ENCODE data around the gene PPM1E.

- TF ChIP-seq EZH2 (IDR thresholded peaks at IDR 0.05; ENCODE audit: insufficient read depth, poor library complexity, severe bottlenecking) (no peak), EZH2phosphoT487 (IDR thresholded peaks at IDR 0.05; ENCODE audit: insufficient read depth, low read depth) (no peak)
Observed at GRCh38 chr17:59024916-59025315, 269.3 kb downstream of the PPM1E start.
